Measurements from ENCODE around the gene ARHGAP31. TPM values are rescaled to one million over a fixed set of nuclear protein-coding genes. Genes with fewer than 3 reads are reported as not detected.

ARHGAP31 gene
- total RNA-seq, 3 donors from 2014 or later (not counting 1 experiment from before 2014, with no cell fraction given): 4.1 to 8.4 (median 8.4) TPM

DNA sequence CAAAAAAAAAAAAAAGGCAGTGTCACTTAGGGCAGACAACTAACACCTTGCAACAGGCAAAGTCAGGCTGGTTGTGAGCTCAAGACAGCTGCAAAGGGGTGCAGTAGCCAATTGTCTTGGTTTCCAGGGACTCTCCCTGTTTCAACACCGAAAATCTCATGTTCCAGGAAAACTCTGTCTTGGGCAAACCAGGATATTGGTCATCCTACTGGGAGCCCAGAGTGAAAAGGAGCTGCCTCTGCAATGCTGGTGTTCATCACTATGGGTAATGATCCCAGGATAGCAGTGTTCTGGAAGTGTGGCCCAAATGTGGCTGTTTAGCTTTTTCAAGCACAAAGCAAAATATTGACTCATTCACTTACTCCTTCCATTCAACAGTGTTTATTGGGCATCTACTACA, 82.6 kb downstream of the ARHGAP31 start:
- H3K27ac ChIP-seq (ENCODE audit: low read length): no peak overlapping the region
- intact Hi-C loops (cut with micrococcal nuclease): no loop called here
- H3K4me1 ChIP-seq (ENCODE audit: control insufficient read depth, insufficient read depth, low read length): no peaks in the 10 kb centered on the region
- H3K36me3 ChIP-seq (ENCODE audit: control insufficient read depth, insufficient read depth, low read length): peaks cover 2% of the 10 kb centered on the region
- TF ChIP-seq, protein P1, sequence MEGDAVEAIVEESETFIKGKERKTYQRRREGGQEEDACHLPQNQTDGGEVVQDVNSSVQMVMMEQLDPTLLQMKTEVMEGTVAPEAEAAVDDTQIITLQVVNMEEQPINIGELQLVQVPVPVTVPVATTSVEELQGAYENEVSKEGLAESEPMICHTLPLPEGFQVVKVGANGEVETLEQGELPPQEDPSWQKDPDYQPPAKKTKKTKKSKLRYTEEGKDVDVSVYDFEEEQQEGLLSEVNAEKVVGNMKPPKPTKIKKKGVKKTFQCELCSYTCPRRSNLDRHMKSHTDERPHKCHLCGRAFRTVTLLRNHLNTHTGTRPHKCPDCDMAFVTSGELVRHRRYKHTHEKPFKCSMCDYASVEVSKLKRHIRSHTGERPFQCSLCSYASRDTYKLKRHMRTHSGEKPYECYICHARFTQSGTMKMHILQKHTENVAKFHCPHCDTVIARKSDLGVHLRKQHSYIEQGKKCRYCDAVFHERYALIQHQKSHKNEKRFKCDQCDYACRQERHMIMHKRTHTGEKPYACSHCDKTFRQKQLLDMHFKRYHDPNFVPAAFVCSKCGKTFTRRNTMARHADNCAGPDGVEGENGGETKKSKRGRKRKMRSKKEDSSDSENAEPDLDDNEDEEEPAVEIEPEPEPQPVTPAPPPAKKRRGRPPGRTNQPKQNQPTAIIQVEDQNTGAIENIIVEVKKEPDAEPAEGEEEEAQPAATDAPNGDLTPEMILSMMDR (IDR thresholded peaks at IDR 0.05): no peak
- no peaks in the 10 kb centered on the region for H3K27me3 ChIP-seq (ENCODE audit: control insufficient read depth, insufficient read depth, low read length)
- Mint-ChIP-seq H3K4me1 (peaks cover 0 to 9% of the 10 kb centered on the region in 2 donors), H3K4me3 (no peak overlapping the region), H3K27me3 (ENCODE audit: low read depth in 2 of 2) (no peaks in the 10 kb centered on the region), H3K27ac (no peak overlapping the region), H3K9me3 (no peaks in the 10 kb centered on the region), H3K36me3 (no peaks in the 10 kb centered on the region)
- ATAC-seq: no peak
- no peaks in the 10 kb centered on the region for H3K9me3 ChIP-seq (ENCODE audit: control insufficient read depth, insufficient read depth, low read length)
- DNase-seq: no peak
- 87% methylated on average over 1 of the region's 1 CpG for WGBS (ENCODE audit: insufficient coverage)
- no peak overlapping the region for H3K4me3 ChIP-seq (ENCODE audit: low read length)

DNA sequence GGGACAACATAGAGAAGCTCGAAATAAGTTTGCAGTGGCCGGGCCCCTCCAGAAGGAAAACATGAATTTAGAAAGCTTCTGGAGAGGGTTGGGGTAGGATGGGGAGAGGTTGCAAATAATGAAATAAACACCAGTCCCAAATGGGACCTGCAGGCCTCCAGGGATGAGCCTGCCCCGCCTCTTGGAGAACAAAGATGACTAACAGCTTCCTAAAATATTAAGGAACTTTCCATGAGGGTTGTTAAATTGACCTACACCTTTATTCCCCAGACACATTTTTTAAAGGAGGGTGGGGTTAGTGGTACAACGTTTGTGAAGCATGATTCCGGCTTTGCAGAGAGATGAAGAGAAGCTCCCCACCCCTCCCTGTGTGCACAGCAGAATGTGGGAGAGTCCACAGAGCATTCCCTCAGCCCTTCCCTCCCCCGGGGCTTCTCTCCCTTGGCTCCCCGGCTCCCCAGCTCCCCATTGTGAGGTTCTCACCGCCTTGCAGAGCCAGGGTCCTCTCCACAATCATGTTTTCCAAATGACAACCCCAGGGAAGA, 84.1 kb downstream of the ARHGAP31 start:
- Mint-ChIP-seq H3K9me3 (no peaks in the 10 kb centered on the region), H3K36me3 (no peaks in the 10 kb centered on the region), H3K4me1 (peaks cover 0 to 9% of the 10 kb centered on the region in 2 donors), H3K4me3 (no peak overlapping the region), H3K27ac (no peak overlapping the region), H3K27me3 (ENCODE audit: low read depth in 2 of 2) (no peaks in the 10 kb centered on the region)
- no peak overlapping the region for H3K27ac ChIP-seq (ENCODE audit: low read length)
- 90% methylated on average over 6 of the region's 8 CpGs for WGBS (ENCODE audit: insufficient coverage)
- intact Hi-C loops (cut with micrococcal nuclease): no loop called here
- TF ChIP-seq, protein P1 (IDR thresholded peaks at IDR 0.05): no peak
- DNase-seq (no peak), ATAC-seq (no peak)
- no peaks in the 10 kb centered on the region for H3K9me3 ChIP-seq (ENCODE audit: control insufficient read depth, insufficient read depth, low read length)
- H3K36me3 ChIP-seq (ENCODE audit: control insufficient read depth, insufficient read depth, low read length): peaks cover 11% of the 10 kb centered on the region
- no peaks in the 10 kb centered on the region for H3K27me3 ChIP-seq (ENCODE audit: control insufficient read depth, insufficient read depth, low read length)
- no peak overlapping the region for H3K4me3 ChIP-seq (ENCODE audit: low read length)
- no peaks in the 10 kb centered on the region for H3K4me1 ChIP-seq (ENCODE audit: control insufficient read depth, insufficient read depth, low read length)

DNA sequence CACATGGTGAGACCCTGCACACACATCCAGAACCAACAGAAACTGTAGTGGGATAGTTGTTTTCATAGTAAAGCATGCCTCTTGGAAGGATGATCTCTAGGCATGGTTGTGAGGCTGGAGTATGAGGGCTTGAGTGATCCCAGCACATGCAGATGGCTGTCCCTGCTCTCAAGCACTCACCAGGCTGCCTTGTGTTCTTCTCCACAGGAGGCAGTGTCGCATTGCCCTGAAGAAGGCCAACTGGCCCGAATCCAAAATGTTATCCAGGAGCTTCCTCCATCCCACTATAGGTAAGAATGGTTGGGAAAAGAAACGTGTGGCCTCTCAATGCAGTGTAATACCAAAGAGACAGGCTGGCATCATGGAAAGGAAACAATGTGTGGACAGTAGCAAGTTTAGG, 86.5 kb downstream of the ARHGAP31 start:
- H3K4me1 Mint-ChIP-seq: no peaks in the 10 kb centered on the region
- intact Hi-C loops (cut with micrococcal nuclease): no loop called here
- WGBS (ENCODE audit: insufficient coverage): 89% methylated on average over 1 of the region's 3 CpGs

More for the DNA sequence above, 86.5 kb downstream of the ARHGAP31 start:
- Mint-ChIP-seq H3K4me3 (no peak overlapping the region), H3K27me3 (ENCODE audit: low read depth in 2 of 2) (no peaks in the 10 kb centered on the region), H3K9me3 (no peaks in the 10 kb centered on the region), H3K36me3 (no peaks in the 10 kb centered on the region), H3K27ac (no peak overlapping the region)
- DNase-seq: no peak
- Histone ChIP-seq H3K27me3 (ENCODE audit: control insufficient read depth, insufficient read depth, low read length) (no peaks in the 10 kb centered on the region), H3K9me3 (ENCODE audit: control insufficient read depth, insufficient read depth, low read length) (no peaks in the 10 kb centered on the region), H3K36me3 (ENCODE audit: control insufficient read depth, insufficient read depth, low read length) (peaks cover 15% of the 10 kb centered on the region), H3K27ac (ENCODE audit: low read length) (no peak overlapping the region), H3K4me1 (ENCODE audit: control insufficient read depth, insufficient read depth, low read length) (no peaks in the 10 kb centered on the region), H3K4me3 (ENCODE audit: low read length) (no peak overlapping the region)
- ATAC-seq: no peak
- TF ChIP-seq, protein P1 (IDR thresholded peaks at IDR 0.05): no peak

Measured in natural killer cell (primary cell).